Measurements from ENCODE around the gene KIAA1614.

Gene KIAA1614

GRCh38 chr1:180886338-180886737 is 26.4 kb upstream of the KIAA1614 start:
- H3K4me3 ChIP-seq (ENCODE audit: low read depth, low read length) = no peak overlapping the region
- TF ChIP-seq, protein P1, sequence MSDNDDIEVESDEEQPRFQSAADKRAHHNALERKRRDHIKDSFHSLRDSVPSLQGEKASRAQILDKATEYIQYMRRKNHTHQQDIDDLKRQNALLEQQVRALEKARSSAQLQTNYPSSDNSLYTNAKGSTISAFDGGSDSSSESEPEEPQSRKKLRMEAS (IDR thresholded peaks at IDR 0.05; ENCODE audit: low read depth, low read length) = no peak
- TF ChIP-seq CTCF (IDR thresholded peaks at IDR 0.05; ENCODE audit: low read depth, low read length) (no peak), MYC (IDR thresholded peaks at IDR 0.05; ENCODE audit: low read depth, low read length) (no peak), POLR2A (IDR thresholded peaks at IDR 0.05; ENCODE audit: extremely low read depth, insufficient read length) (no peak)
- no peak for DNase-seq (ENCODE audit: low read depth)

GRCh38 chr1:180887841-180888240 is 24.9 kb upstream of the KIAA1614 start:
- DNase-seq (ENCODE audit: low read depth) = no peak
- H3K4me3 ChIP-seq (ENCODE audit: low read depth, low read length) = no peak overlapping the region
- TF ChIP-seq CTCF (IDR thresholded peaks at IDR 0.05; ENCODE audit: low read depth, low read length) (no peak), POLR2A (IDR thresholded peaks at IDR 0.05; ENCODE audit: extremely low read depth, insufficient read length) (no peak), MYC (IDR thresholded peaks at IDR 0.05; ENCODE audit: low read depth, low read length) (no peak)

GRCh38 chr1:180888870-180889269 is 23.8 kb upstream of the KIAA1614 start:
- no peak for TF ChIP-seq MYC (IDR thresholded peaks at IDR 0.05; ENCODE audit: low read depth, low read length)
- TF ChIP-seq, protein P1 (IDR thresholded peaks at IDR 0.05; ENCODE audit: low read depth, low read length) = no peak
- TF ChIP-seq POLR2A (IDR thresholded peaks at IDR 0.05; ENCODE audit: extremely low read depth, insufficient read length) = no peak
- TF ChIP-seq CTCF (IDR thresholded peaks at IDR 0.05; ENCODE audit: low read depth, low read length) = no peak
- H3K4me3 ChIP-seq (ENCODE audit: low read depth, low read length) = no peak overlapping the region
- no peak for DNase-seq (ENCODE audit: low read depth)

- TF ChIP-seq, protein P1 (IDR thresholded peaks at IDR 0.05; ENCODE audit: low read depth, low read length) = no peak
- no peak for TF ChIP-seq POLR2A (IDR thresholded peaks at IDR 0.05; ENCODE audit: extremely low read depth, insufficient read length)
- TF ChIP-seq CTCF (IDR thresholded peaks at IDR 0.05; ENCODE audit: low read depth, low read length) = no peak
- no peak for TF ChIP-seq MYC (IDR thresholded peaks at IDR 0.05; ENCODE audit: low read depth, low read length)
- no peak for DNase-seq (ENCODE audit: low read depth)
- H3K4me3 ChIP-seq (ENCODE audit: low read depth, low read length) = no peak overlapping the region
Observed at GRCh38 chr1:180889325-180889724, 23.4 kb upstream of the KIAA1614 start.

DNA sequence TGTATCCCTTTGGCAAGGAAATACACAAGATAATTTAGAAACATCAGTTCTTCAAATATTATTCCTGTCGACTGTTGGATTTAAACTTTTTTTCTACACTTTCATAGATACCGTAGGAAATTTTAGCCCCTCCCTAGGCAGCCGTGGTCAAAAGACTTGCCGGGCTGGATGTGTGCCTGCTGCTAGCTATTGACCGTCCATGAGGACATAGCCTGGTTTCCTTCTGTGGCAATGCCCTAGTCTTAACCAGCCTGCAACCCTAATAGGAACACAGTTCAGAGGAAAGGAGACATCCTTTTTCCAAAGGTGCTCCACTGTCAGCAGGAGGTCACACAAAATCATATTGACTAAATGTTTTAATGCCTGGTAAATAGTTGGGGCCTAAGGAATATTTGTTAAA is 20.4 kb upstream of the KIAA1614 start:
- H3K4me3 ChIP-seq (ENCODE audit: low read depth, low read length) = no peak overlapping the region
- TF ChIP-seq, protein P1 (IDR thresholded peaks at IDR 0.05; ENCODE audit: low read depth, low read length) = no peak
- no peak for TF ChIP-seq POLR2A (IDR thresholded peaks at IDR 0.05; ENCODE audit: extremely low read depth, insufficient read length)
- DNase-seq (ENCODE audit: low read depth) = no peak

DNA sequence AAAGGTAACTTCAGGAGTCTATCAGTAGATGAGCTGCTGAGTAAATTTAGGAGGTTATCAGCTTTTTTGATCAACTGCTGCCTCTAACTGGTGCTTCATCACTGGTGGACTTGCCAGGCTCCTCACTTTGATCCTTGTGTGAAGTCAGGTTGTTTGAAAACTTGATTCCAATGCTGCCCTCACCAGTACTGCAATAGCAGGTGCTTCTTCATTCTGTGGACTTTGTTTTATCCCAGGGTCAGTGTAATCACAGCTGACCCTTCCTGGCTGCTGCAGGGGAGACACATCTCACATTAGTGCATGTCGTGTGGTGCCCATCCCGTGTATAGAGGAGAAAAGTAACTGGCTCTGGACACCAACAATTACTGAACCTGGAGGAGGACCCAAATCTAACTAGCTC is 20.0 kb upstream of the KIAA1614 start:
- TF ChIP-seq MYC (IDR thresholded peaks at IDR 0.05; ENCODE audit: low read depth, low read length) (no peak), CTCF (IDR thresholded peaks at IDR 0.05; ENCODE audit: low read depth, low read length) (no peak), POLR2A (IDR thresholded peaks at IDR 0.05; ENCODE audit: extremely low read depth, insufficient read length) (no peak)
- TF ChIP-seq, protein P1 (IDR thresholded peaks at IDR 0.05; ENCODE audit: low read depth, low read length) = no peak
- no peak overlapping the region for H3K4me3 ChIP-seq (ENCODE audit: low read depth, low read length)
- no peak for DNase-seq (ENCODE audit: low read depth)

All from NB4 (cell line).